Measurements from ENCODE around the gene MAP2K5.

GRCh38 chr15:67743558-67743957, 201.1 kb downstream of the MAP2K5 start:
- TF ChIP-seq, protein P1, sequence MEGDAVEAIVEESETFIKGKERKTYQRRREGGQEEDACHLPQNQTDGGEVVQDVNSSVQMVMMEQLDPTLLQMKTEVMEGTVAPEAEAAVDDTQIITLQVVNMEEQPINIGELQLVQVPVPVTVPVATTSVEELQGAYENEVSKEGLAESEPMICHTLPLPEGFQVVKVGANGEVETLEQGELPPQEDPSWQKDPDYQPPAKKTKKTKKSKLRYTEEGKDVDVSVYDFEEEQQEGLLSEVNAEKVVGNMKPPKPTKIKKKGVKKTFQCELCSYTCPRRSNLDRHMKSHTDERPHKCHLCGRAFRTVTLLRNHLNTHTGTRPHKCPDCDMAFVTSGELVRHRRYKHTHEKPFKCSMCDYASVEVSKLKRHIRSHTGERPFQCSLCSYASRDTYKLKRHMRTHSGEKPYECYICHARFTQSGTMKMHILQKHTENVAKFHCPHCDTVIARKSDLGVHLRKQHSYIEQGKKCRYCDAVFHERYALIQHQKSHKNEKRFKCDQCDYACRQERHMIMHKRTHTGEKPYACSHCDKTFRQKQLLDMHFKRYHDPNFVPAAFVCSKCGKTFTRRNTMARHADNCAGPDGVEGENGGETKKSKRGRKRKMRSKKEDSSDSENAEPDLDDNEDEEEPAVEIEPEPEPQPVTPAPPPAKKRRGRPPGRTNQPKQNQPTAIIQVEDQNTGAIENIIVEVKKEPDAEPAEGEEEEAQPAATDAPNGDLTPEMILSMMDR (conservative IDR thresholded peaks at IDR 0.05 in 1 of 2, IDR thresholded peaks at IDR 0.05 in 1 of 2; ENCODE audit: extremely low read depth in 1 of 2, insufficient read depth in 1 of 2, low read depth in 1 of 2, low read length in 2 of 2) = no peak
- no peak for TF ChIP-seq EZH2 (IDR thresholded peaks at IDR 0.05; ENCODE audit: borderline replicate concordance, low read length)
